Choroid plexus epithelial cell (primary cell): ENCODE results near the gene TAF15.

Source experiments
- DNase-seq: peaks from one replicate; pipeline ENCODE4 v3.0.0-alpha.2; 2010; ENCODE audit warnings: low read depth
- H3K4me3 ChIP-seq: 2 replicates; pipeline ENCODE4 v1.5.1; 2011; ENCODE audit warnings: low read depth, mild to moderate bottlenecking, control low read depth, low read length, moderate library complexity
- TF ChIP-seq, protein P1 (sequence below): conservative IDR thresholded peaks from 2 replicates; pipeline ENCODE4 v1.5.1; 2011; ENCODE audit warnings: low read depth, mild to moderate bottlenecking, control low read depth, inconsistent platforms, low read length, moderate library complexity

TAF15 gene

DNA sequence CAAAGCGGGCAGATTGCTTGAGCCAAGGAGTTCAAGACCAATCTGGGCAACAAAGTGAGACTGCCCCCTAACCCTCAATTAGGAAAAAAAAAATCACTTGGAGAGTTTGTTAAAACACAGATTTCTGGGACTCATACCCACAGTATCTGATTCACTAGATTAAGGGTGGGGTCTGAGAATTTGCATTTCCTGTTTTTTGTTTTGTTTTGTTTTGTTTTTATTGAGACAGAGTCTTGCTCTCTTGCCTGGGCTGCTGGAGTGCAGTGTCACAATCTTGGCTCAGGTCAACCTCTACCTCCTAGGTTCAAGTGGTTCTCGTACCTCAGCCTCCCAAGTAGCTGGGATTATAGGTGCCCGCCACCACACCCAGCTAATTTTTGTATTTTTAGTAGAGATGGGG is 58.3 kb downstream of the TAF15 start:
- TF ChIP-seq, protein P1, sequence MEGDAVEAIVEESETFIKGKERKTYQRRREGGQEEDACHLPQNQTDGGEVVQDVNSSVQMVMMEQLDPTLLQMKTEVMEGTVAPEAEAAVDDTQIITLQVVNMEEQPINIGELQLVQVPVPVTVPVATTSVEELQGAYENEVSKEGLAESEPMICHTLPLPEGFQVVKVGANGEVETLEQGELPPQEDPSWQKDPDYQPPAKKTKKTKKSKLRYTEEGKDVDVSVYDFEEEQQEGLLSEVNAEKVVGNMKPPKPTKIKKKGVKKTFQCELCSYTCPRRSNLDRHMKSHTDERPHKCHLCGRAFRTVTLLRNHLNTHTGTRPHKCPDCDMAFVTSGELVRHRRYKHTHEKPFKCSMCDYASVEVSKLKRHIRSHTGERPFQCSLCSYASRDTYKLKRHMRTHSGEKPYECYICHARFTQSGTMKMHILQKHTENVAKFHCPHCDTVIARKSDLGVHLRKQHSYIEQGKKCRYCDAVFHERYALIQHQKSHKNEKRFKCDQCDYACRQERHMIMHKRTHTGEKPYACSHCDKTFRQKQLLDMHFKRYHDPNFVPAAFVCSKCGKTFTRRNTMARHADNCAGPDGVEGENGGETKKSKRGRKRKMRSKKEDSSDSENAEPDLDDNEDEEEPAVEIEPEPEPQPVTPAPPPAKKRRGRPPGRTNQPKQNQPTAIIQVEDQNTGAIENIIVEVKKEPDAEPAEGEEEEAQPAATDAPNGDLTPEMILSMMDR, result no peak
- no peak overlapping the region for H3K4me3 ChIP-seq
- DNase-seq, result no peak

DNA sequence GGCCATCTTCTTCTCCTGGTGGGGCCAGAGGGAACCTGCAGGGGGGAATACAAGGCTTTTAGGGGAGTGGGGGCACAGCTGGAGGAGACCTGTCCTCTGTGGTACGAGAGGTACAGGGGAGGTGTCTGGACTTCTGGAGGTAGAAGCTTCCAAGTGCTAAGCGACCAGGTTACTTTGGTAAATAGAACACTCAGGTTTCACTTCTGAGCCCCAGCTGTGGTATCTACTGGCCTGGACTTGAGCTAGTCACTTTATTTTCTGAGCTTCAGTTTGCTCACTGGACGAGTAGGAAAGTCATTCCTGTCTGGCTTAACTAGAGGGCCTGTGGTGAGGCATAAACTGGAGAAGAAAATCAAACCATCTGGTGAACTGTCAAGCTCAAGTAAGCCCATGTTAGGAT is 59.5 kb downstream of the TAF15 start, which contains the start of gene HEATR9:
Gene HEATR9, minus strand, starts transcription at position 155 of the 400 bp plus-strand sequence. Its CDS starts 149 bp downstream, at position 6.
- no peak within 1 kb of the TSS for H3K4me3 ChIP-seq
- TF ChIP-seq, protein P1, result no peak
- DNase-seq, result no peak

DNA sequence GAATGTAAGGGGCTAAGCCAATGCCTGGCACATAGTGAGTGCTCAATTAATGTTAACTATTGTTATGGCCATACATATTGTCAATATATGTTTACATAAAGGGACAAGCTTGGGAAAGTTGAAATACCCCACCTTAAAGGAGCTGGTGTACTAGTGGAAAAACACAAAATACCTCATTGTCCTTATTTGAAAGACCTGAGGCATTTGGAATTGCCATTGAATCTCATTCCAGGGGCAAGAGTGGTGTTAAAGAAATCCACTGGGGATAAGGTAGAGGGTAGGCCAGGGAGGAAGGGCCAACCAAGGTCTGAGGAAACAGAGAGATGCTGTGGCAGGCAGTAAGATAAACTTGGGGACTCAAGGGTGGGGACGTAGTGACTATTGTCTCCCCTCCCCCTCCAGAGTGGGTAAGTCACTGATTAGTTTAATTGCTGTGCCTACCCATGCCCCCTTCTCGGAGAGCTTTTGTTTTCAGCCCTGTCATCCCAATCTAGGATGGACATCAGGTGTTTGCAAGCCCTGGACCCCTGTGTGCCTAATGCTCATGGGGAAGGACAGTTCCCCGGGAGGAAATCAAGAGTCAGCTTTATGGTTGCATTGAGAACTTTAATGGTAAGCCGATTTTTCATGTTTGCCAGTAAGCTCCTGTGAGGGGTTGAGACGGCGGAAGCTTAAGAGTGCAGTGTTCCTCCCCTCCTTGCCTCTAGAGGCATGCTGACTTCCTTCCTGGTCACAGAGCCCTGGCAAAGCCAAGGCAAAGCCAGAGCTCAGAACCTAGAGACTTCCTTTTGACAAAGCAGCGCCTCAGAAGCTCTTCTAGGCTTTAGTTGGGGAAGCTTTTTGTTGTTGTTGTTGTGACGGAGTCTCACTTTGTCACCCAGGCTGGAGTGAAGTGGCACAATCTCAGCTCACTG is 61.9 kb downstream of the TAF15 start:
- no peak overlapping the region for H3K4me3 ChIP-seq
- TF ChIP-seq, protein P1, result no peak
- no peak for DNase-seq

DNA sequence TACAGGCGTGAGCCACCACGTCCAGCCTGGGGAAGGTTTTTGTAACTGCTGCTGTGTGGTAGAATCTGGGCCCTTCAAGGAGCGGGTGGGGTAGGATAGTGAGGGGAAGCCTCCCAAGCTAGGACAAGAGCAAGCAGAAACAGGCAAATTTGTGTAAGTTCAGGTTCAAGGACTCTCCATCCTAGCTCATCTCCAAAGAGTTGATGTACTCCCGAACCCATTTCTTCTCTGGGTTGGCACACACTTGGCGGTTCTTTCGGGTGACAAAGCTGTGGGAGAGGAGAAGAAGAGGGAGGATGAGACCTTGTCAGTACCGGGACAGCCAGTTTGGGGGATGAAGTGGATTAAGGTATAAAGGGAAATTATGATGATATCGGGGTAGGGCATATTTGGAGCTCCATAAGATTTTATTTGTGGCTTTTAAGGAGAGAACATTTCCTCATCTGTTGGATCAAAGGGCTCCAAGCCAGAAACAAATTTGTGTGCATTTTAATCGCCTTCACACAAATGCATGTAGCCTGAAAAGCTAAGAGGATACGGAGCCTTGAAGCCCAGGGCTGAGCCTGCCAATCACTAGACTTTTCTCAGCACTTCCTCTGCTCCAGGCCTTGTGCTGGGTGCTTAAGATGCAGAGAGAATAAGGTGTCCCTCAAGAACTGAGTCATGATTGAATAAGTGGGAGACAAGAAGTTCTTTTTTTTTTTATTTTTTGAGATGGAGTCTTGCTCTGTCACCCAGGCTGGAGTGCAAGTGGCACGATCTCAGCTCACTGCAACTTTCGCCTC is 63.1 kb downstream of the TAF15 start:
- TF ChIP-seq, protein P1, result no peak
- no peak overlapping the region for H3K4me3 ChIP-seq
- DNase-seq, result no peak

DNA sequence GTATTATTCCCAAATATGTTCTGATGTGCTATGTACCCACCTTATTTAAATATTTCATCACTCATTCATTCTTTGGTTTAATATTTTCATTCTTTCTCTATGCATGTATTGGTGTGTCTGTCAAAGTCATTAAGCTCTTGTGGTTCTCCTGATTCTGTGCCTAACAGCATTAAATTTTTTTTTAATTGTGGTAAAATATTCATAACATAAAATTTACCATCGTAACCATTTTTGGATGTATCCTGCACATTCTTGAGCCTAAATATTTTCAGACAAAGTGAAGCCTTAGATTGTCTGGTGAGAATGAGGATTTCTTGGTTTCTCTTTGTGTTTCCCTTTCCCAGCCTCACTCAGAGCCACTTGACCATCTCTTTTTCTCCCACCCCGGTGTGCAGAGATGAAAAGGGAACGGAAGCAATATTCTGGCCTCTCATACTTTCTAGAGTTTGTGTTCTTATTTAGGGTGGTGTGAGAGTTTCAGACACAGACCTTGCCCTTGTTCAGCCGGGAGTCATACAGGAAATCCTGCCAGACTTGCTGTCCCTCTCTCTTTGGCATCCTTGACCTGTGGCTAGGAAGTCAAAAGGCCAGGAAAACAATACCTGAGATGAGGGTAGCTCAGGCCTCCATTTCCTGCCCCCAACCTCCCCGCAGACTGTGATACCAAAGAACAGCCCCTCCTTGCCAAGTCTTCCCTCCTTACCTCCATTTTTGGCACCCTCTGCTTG is 66.0 kb downstream of the TAF15 start:
- TF ChIP-seq, protein P1, result no peak
- DNase-seq, result no peak
- H3K4me3 ChIP-seq, result no peak overlapping the region

DNA sequence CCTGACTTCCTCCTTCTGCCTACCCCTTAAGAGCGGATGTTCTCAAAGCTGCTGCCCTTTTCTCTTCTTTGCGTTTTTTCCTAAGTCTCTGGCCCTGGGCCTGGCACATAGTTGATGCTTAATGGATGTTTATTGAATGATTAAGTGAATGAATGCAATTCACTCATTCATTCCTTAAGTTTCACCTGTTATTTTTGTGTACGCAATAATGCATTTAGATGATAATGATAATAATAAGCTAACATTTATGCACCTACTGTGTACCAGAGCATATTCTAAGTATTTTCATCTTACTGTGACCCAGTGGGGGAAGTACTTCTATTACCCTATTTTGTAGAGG is 66.5 kb downstream of the TAF15 start:
- H3K4me3 ChIP-seq, result no peak overlapping the region
- TF ChIP-seq, protein P1, result no peak
- DNase-seq, result no peak
